Brain pericyte (primary cell): ENCODE results near the gene RBKS.
A peak's percentile ranks its signal among the peaks of the same experiment; 100 is the strongest.

Experiments
- DNase-seq: peaks from one replicate; pipeline ENCODE4 v3.0.0-alpha.2; 2012; ENCODE audit warnings: low read depth, low spot score

RBKS gene

DNA sequence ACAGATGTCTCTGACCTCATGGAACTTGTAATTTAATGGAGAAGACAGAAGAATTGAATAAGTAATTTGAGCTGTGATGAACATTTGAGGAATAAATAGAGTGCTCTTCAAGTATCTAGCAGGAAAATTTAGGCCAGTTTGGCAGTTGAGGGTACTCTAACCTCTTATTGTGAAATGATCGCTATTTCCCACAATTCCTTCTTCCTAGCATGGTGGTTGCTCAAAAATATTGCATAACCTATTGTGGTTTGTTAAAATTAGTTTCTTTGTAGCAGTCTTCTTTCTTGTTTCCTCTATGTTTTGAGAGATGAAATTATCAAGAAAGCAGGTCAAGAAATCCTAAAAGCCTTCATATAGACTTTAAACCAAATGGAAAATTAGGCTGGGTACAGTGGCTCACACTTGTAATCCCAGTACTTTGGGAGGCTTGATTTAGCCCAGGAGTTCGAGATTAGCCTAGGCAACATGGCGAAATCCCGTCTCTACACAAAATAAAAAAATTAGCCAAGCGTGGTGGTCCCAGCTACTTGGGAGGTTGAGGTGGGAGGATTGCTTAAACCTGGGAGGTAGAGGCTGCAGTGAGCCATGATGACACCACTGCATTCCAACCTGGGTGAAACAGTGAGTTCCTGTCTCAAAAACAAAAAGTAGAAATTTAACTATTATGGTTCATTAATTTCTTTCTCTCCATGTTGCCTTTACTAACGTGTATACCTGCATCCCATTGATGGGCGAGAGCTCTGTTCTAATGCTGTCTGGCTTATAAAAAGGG is 58.7 kb downstream of the RBKS start:
- no peak for DNase-seq

DNA sequence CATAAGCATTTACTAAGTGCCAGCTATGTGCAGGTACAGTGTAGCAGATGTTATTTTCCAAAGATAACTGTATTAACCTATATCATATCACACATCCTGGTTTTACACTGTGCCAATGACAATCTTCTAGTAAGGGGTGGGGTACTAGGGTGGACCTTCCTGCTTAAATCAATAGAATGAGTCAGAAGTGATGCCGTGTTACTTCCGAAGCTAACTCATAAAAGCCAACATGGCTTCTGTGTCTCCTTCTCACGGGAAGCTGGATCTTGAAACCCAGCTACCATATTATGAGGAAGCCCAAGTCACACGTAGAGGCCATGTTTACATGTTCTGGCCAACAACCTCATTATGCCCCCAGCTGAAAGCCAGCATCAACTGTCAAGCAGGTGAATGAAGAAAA is 59.5 kb downstream of the RBKS start:
- DNase-seq, result no peak

DNA sequence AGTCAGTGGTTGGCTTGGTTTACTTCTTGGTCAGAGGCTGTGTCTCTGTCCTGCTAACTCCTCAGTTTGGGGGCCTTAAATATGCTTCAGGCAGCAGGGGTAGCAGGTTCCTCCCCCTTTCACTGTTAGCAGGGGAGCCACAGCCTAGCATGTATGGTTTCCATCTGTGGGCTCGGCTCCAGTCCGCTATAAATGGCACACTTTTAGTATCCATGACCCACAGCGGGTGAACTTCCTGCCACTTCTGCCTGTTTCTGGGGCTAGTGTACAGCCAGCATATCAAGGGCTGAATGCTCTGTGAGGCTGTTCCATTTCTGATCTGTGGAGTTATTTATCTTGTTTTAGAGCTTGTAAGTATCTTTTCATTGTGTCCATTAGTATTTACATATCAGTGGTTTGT is 60.4 kb downstream of the RBKS start:
- DNase-seq, result peak; percentile 8

DNA sequence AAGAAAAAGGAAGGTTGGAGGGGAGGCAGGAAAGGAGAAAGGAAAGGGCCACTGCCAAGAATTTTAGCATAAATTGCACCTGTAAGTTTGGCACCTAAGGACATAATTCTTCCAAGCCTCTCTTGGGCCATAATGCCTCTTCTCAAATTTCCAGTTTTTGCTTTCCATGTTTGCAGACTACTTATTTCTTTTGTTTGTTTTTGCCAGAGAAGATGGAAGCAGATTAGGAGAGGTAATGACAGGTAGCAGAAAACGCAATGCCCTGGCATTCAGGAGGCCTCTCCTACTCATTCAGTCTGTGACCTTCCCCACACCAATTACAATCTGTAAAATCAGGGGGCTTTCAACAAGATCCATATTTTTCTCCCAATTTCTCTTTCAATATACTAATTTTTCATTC is 61.9 kb downstream of the RBKS start:
- no peak for DNase-seq

DNA sequence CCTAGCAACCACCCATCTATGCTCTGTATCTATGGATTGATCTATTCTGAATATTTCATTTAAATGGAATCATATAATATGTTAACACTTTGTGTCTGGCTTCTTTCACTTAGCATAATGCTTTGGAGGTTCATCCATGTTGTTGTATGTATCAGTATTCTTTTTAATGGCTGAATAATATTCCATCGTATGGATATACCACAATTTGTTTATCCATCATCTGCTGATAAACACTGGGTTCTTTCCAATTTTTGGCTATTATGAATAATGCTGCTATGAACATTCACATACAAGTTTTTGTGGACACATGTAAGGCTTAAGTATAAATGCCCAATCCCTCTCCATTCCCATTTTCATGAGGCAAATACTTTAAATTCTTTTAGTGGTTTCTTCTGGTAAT is 65.8 kb downstream of the RBKS start:
- no peak for DNase-seq

DNA sequence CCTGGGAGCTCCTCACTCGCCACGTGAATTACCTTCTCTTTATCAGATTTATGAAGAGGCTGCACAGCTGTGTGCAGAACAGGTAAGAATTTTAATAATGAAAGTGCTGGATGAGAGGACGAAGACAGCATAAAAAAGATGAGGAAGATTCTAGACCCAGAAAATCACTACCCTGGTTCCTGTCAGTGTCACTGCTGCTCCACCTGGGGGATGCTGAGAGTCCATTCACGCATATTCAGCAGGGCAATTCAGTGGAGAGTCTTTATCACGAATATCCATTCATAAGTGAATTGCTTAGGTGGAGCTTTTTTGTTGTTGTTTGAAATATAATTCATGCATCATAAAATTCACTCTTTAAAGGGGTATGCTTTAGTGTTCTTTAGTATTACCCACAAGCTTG is 66.6 kb downstream of the RBKS start:
- no peak for DNase-seq

DNA sequence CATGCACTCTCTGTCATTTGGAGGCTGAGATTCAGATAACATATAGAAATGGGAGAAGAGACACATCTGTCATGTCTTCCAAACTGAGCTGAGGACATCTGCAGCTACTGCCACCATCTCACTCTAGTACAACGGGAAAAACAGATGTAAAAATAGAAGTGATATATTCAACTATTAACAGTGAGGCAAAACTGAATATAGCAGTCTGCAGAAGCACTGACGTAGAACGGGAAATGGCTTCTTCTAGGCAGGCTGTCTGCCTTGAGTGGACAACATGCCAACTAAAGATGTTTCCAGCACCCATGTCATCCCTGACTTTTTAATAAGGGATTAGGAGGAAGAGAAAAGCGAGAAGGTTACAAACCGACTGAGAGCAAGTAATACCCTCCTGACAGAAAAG is 67.1 kb downstream of the RBKS start:
- no peak for DNase-seq

DNA sequence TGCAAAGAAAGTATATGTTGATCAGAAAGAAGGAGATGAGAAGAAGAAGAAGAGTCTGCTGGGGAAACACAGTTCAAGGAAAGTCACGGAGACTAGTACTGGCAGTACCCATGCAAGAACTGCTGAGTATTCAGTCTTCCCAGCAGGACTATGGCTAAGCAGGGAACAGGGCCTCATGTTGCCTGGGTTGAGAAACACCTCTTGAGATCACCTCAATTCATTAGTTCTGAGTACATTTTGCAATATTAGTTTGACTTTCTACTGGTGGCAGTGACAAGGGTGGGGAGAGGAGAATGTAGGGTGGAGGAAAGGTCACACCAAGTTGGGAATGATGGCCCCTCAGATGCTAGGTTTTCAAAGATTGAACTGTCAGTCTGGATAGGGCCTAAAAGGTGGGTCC is 68.1 kb downstream of the RBKS start:
- DNase-seq, result no peak

DNA sequence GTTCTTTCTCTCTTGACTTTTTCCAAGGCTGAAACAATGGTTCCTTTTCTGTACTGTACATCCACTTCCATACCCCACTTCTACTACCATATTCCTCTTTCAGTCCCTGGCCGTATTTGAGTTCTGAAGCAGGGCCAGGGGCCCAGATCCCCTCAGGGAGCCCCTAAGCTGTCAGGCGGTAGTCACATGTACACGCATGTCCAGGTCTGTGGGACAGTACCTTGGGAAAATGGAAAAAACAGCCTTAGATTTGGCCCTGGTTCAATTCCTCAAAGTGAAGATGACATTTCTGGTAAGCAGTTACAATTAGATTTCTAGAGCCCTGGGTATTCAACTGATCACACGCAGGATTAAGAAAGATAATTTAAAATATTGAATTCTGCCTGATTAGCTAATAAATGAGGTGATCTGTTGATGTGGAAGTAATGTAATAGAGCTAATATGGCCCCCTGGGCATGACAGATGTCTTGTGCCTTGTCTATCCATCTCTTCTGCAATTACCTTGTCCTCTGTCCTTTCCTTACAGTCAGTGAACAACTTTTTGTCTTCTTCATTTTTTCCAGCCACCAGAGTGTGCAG is 74.2 kb downstream of the RBKS start:
- no peak for DNase-seq

DNA sequence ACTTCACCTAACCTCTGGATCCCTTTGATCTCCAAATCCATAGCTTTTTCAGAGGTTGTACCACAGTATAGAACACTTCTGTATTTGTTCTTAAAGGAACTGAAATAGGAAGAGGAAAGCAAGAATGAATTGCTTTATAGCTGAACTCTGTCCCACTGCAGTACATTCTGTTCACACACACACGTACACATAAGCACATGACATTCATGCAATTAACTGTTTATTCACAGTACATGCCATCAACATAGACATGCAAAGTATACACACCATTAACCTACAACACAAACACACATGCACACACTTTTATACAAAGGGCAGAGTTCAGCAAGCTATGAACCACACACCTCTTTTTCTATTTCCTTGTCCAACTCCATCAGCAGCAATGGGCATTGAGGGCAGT is 75.4 kb downstream of the RBKS start:
- DNase-seq, result no peak

DNA sequence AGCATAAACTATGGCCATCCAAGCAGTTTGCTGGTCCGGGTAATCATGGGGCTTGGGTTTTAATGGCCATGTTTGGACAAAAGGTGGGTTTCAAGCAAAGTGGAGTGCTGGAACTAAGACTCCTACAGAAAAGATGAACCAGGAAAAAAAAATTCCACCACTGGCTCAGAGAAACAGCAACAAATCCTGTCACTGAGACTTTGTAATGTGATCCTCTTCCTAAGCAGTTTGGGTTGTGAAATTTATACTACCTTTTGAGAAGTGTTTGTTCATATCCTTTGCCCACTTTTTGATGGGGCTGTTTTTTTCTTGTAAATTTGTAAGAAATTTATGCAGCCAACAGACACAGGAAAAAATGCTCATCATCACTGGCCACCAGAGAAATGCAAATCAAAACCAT is 78.4 kb downstream of the RBKS start:
- no peak for DNase-seq

DNA sequence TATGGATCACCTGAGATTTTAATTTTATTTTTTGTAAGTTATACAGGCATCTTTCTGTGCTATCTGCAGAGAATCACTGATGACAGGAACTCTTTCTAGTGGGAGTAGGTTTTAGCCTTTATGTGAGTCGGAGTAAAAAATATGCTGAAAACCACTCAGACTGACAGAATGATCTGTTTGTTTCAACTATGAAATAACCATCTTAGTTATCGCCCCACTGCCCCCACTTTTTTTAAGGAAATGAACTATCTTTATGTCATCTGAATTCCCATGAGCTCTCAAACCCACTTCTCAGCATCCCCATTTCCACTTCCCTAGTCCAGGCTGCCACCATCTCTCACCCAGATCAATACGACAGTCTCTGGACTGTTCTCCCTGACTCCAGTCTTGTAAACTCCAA is 79.7 kb downstream of the RBKS start:
- DNase-seq, result no peak

DNA sequence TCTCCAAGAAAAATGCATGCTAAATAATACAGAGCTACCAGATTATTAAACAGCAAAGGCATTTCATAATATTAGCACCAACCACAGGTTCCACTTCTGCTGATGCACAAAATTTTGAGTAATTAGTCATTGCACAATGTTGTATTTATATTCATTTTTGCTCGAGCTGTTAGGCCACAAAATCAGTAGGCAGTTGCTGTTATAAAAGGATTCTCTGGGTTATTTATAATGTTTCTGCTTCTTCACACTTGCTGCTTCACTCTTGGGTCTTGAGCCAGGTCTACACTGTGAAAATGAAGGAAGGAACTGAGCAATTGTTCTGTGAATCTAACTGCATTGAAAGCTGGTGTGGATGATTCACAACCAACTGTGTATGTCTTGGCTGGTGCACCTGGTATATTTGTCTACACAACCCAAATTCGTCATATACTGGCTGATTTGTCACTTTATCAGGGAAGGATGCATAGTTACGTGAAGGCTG is 80.4 kb downstream of the RBKS start:
- DNase-seq, result no peak

DNA sequence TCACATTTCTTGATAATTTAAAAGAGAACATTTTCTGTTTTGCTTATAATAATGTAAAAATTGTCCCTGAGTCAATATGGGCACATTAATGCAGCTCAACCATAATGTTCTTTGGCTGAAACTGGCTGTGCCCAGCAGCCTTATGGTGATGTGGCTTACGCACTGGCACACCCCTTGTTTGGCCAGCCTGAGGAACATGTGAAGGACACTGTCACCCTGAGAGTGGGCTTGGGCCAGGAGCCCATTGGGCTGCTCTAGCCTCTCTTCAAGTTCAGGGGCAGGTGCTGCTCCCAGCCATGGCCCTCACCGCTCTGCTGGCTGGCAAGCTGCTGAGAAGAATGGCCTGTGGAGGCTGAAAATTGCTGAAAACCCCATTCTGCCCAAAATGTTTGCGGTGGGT is 81.2 kb downstream of the RBKS start:
- DNase-seq, result no peak

DNA sequence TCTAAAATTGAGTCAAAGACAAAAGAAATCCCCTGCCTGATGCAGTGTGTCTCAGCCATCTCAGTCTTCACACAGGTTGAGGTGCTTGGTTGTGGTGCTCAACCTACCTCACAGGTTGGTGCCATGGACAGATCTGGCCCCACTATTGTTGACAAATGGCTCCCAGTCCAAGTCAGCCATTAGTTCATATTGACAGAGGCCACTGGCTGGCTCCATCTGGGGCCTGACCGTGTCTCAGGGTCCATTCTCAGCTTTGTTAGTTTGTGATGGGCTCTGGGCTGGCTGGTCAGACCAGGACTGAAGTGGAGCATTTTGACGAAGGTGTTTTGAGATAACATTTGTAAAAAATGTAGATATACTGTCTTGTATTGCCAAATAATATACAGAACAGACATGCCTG is 81.8 kb downstream of the RBKS start:
- no peak for DNase-seq

DNA sequence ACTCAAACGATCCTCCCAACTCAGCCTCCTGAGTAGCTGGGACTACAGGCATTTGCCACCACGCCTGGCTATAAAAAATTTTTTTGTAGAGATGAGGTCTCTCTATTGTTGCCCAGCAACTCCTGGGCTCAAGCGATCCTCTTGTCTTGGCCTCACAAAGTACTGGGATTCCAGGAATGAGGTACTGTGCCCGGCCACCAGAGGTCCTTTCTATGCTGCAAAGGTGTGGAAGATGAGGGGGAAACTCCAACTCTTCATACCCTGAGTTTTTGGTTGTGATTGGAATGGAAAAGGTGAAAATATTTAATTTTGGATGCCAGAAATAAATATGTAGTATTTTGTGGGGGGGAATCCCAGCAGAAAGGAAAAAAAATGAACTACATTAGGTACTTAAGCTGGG is 82.7 kb downstream of the RBKS start:
- no peak for DNase-seq

DNA sequence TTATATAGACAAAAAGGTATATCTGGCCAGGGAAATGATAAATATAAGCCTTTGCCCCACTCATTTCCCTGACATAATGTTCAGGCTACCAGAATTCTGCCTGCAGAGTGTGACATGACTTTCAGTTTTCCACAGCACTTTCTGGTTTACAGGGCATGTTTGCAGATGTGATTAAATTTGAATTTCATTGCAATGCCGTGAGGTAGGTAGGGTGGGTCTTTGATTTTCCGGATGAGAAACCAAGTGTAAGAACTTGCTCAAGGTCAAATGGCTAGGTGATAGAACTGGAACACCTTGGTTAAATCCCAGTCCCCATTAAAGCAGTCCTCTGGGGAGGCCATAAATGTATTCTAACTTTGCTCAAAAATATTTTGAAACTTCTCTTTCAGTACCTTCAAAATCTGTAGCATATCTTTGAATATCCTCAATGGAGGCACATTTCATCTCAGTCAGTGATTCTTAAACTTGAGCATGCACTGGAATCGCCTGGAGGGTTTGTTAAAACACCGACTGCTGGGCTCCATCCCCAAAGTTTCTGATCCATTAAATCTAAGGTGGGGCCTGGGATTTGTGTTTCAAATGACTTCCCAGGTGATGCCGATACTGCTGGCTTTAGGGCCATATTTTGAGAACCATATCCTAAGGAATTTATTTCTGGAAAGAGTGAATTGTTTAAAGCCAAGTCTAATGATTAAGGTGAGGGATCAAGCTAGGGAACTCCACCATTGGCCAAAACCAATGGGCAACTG is 83.7 kb downstream of the RBKS start:
- DNase-seq, result no peak

DNA sequence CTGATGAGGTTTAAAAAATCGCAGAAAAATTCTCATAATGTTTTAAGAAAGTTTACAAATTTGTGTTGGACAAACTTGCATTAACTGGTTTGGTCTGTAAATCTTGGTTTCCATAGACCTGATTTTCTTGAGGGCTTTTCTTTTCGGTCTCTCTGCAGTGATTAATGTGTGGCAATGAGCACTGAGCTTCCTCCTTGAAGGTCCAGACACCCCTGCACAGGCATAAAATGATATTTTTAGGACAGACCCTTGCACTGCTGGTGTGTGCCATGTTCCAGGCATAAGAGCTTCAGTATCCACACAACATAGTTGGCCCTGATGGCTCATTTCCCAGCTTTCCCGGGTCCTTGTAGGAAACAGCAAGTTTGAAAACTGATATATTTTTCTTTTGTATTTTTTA is 85.0 kb downstream of the RBKS start:
- DNase-seq, result no peak

DNA sequence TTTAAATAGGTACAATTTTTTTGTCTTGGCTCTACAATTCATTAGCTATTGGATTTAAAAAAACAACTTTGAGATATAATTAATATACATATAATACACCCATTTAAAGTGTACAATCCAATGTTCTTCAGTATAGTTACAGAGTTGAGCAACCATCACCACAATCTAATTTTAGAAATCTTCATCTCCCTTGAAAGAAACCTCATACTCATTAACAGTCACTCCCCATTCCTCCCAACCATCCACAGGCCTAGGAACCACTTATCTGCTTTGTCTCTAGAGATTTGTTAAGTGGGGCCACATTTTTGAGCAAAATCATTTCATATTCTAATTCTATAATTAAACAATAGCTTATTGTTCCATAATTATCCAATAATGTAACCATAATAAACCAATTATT is 86.0 kb downstream of the RBKS start:
- no peak for DNase-seq

DNA sequence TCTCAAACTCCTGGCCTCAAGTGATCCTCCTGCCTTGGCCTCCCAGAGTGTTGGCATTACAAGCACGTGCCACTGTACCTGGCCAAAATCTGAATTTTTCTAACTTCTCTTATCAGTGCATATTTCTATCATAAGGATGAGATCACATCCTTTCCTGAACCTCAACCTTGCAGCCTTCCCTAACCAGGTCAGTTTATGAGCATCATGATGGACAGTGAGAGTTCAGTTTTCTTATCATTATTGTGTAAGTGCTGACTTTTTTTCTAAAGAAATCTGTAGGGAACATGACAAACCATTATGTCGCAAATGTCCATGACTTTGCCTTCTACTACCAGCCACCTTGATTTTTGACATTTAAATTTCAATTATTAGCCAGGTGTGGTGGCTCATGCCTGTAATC is 87.1 kb downstream of the RBKS start:
- no peak for DNase-seq

DNA sequence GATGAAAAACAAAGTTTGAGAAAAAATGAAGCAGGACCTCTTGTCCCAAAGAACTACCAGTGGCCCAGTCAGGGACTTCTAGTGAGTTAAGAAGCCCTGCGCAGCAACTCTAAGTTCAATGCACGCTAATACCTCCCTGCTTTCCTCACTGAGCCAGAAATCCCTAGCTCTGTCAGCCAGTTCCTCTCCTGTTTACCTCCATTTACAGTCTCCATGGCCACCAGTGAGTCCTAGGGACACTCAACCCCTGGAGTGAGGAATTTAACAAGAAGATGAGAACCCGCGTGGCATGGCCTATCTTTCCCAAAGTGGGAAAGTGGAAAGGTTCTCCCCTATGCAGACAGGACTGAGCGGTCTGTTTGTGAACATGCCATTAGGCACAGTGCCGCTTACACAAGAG is 87.6 kb downstream of the RBKS start:
- no peak for DNase-seq

DNA sequence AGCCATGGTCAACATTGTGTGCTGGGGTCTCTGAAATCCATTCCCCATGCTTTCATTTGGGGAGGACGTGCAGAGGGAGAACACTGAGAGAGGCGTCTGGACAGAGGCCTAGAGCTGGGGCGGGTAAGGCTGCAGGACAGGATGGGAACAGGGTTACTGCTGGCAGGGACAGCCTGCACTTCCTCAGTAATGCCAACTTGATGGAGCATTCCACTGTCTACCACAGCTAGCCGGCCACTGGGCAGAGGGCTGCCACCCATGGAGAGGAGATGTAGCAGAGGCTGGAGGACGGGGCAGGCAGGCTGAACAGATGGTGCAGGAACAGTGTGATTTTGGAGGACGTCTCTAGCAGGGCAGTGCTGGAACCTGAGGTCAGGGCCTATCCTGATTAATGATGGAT is 89.3 kb downstream of the RBKS start:
- DNase-seq, result no peak

DNA sequence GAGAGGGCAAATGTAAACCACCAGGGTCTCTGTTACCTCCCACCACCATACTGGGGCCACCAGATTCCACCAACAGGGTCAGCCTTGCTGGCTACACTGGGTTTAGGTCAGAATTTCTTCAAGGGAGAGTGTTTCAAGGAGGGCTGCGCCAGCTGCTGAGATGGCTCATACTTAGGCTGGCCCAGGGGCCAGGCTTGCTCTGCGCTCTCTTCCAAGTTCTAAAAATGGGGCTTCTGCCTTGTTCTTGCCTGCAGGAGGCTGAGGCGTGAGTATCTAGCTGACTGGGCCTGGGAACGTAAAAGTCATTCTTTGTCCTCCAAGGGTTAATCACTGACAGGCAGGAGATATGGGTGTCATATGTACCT is 90.6 kb downstream of the RBKS start:
- no peak for DNase-seq
